ENCODE data around the gene GTF3C5. TPM values are rescaled to one million over a fixed set of nuclear protein-coding genes. Genes with fewer than 3 reads are reported as not detected.

Gene GTF3C5
- total and polyA plus RNA-seq, 9 donors: 32.3 to 71.6 (median 52.2) TPM

GRCh38 chr9:133063500-133064231, 32.9 kb downstream of the GTF3C5 start:
- no peaks in the 10 kb centered on the region for H3K4me1 ChIP-seq (ENCODE audit: insufficient read depth)
- H3K9me3 ChIP-seq: no peaks in the 10 kb centered on the region
- TF ChIP-seq POLR2A (IDR thresholded peaks at IDR 0.05): no peak
- intact Hi-C loops (cut with DNase I): no loop called here
- no peaks in the 10 kb centered on the region for H3K27me3 ChIP-seq
- no peak overlapping the region for H3K4me3 ChIP-seq
- no peak for DNase-seq
- H3K27ac ChIP-seq: no peak overlapping the region
- no peaks in the 10 kb centered on the region for H3K36me3 ChIP-seq
- WGBS, 3 donors: 79 to 85% (median 80%) methylated on average over 14 of the region's 14 CpGs

- no peaks in the 10 kb centered on the region for H3K27me3 ChIP-seq
- H3K36me3 ChIP-seq: no peaks in the 10 kb centered on the region
- H3K4me1 ChIP-seq (ENCODE audit: insufficient read depth): no peaks in the 10 kb centered on the region
- DNase-seq: no peak
- H3K9me3 ChIP-seq: no peaks in the 10 kb centered on the region
- TF ChIP-seq POLR2A (IDR thresholded peaks at IDR 0.05) (no peak), EP300 (IDR thresholded peaks at IDR 0.05) (no peak), CTCF (IDR thresholded peaks at IDR 0.05) (no peak)
- intact Hi-C loops (cut with DNase I): no loop called here
- no peak overlapping the region for H3K27ac ChIP-seq
- WGBS, 3 donors: 91 to 93% (median 92%) methylated on average over 29 to 30 of the region's 30 CpGs
- H3K4me3 ChIP-seq: no peak overlapping the region
Observed at GRCh38 chr9:133064241-133065069, 33.7 kb downstream of the GTF3C5 start.

GRCh38 chr9:133065070-133065388, 34.2 kb downstream of the GTF3C5 start:
- intact Hi-C loops (cut with DNase I): no loop called here
- no peaks in the 10 kb centered on the region for H3K4me1 ChIP-seq (ENCODE audit: insufficient read depth)
- no peak overlapping the region for H3K4me3 ChIP-seq
- H3K27ac ChIP-seq: no peak overlapping the region
- no peaks in the 10 kb centered on the region for H3K36me3 ChIP-seq
- no peak for TF ChIP-seq EP300 (IDR thresholded peaks at IDR 0.05)
- no peaks in the 10 kb centered on the region for H3K27me3 ChIP-seq
- WGBS, 3 donors: 92 to 96% (median 95%) methylated on average over 17 of the region's 17 CpGs
- DNase-seq: no peak
- H3K9me3 ChIP-seq: no peaks in the 10 kb centered on the region

GRCh38 chr9:133066181-133066983, 35.6 kb downstream of the GTF3C5 start:
- Histone ChIP-seq H3K27ac (no peak overlapping the region), H3K4me3 (no peak overlapping the region), H3K36me3 (no peaks in the 10 kb centered on the region), H3K4me1 (ENCODE audit: insufficient read depth) (no peaks in the 10 kb centered on the region), H3K27me3 (no peaks in the 10 kb centered on the region), H3K9me3 (no peaks in the 10 kb centered on the region)
- intact Hi-C loops (cut with DNase I): no loop called here
- TF ChIP-seq POLR2A (IDR thresholded peaks at IDR 0.05) (no peak), EP300 (IDR thresholded peaks at IDR 0.05) (no peak), CTCF (IDR thresholded peaks at IDR 0.05) (no peak)
- DNase-seq: no peak
- WGBS, 3 donors: 93 to 94% (median 94%) methylated on average over 25 of the region's 25 CpGs

GRCh38 chr9:133067006-133067405, 36.2 kb downstream of the GTF3C5 start:
- no peak for DNase-seq
- Histone ChIP-seq H3K4me3 (no peak overlapping the region), H3K9me3 (no peaks in the 10 kb centered on the region), H3K27ac (no peak overlapping the region), H3K27me3 (no peaks in the 10 kb centered on the region), H3K4me1 (ENCODE audit: insufficient read depth) (no peaks in the 10 kb centered on the region), H3K36me3 (no peaks in the 10 kb centered on the region)
- TF ChIP-seq POLR2A (IDR thresholded peaks at IDR 0.05) (no peak), CTCF (IDR thresholded peaks at IDR 0.05) (no peak), EP300 (IDR thresholded peaks at IDR 0.05) (no peak)
- WGBS, 3 donors: 89 to 96% (median 93%) methylated on average over 11 of the region's 11 CpGs
- intact Hi-C loops (cut with DNase I): no loop called here

Data from ovary (tissue), 9 donors.